ENCODE measurements around the gene GSG1L.

The GSG1L gene

GRCh38 chr16:27759301-27759871 lies 304.1 kb downstream of the GSG1L start:
- 0 out of 2 replicates have a peak, but pooled peaks have one; percentile 10 for TF ChIP-seq USF1 (IDR thresholded peaks at IDR 0.05)
- TF ChIP-seq TEAD4 (IDR thresholded peaks at IDR 0.05) = no peak

- TF ChIP-seq EP300 (IDR thresholded peaks at IDR 0.05; ENCODE audit: borderline replicate concordance) (no peak), REST (IDR thresholded peaks at IDR 0.05; ENCODE audit: low read depth) (no peak), TAF1 (IDR thresholded peaks at IDR 0.05; ENCODE audit: low read depth) (no peak), EGR1 (IDR thresholded peaks at IDR 0.05) (no peak), FOXM1 (IDR thresholded peaks at IDR 0.05; ENCODE audit: borderline replicate concordance, low read depth) (no peak), MAX (IDR thresholded peaks at IDR 0.05) (no peak), CREB1 (IDR thresholded peaks at IDR 0.05; ENCODE audit: low read depth) (no peak), TEAD4 (IDR thresholded peaks at IDR 0.05) (no peak), TCF12 (IDR thresholded peaks at IDR 0.05; ENCODE audit: low read depth) (no peak), RAD21 (IDR thresholded peaks at IDR 0.05; ENCODE audit: low read depth) (no peak), USF1 (IDR thresholded peaks at IDR 0.05) (no peak), ZBTB7A (IDR thresholded peaks at IDR 0.05; ENCODE audit: low read depth) (no peak), CEBPB (IDR thresholded peaks at IDR 0.05) (no peak), YY1 (IDR thresholded peaks at IDR 0.05; ENCODE audit: low read depth) (no peak), NFIC (IDR thresholded peaks at IDR 0.05) (no peak)
These were observed 305.0 kb downstream of the GSG1L start for GRCh38 chr16:27758544-27758943.

- TF ChIP-seq REST (IDR thresholded peaks at IDR 0.05; ENCODE audit: low read depth) (no peak), RAD21 (IDR thresholded peaks at IDR 0.05; ENCODE audit: low read depth) (no peak), MAX (IDR thresholded peaks at IDR 0.05) (no peak), EGR1 (IDR thresholded peaks at IDR 0.05) (no peak), FOXM1 (IDR thresholded peaks at IDR 0.05; ENCODE audit: borderline replicate concordance, low read depth) (no peak), EP300 (IDR thresholded peaks at IDR 0.05; ENCODE audit: borderline replicate concordance) (no peak), TAF1 (IDR thresholded peaks at IDR 0.05; ENCODE audit: low read depth) (no peak), CREB1 (IDR thresholded peaks at IDR 0.05; ENCODE audit: low read depth) (no peak), ZBTB7A (IDR thresholded peaks at IDR 0.05; ENCODE audit: low read depth) (no peak), YY1 (IDR thresholded peaks at IDR 0.05; ENCODE audit: low read depth) (no peak), NFIC (IDR thresholded peaks at IDR 0.05) (no peak), TEAD4 (IDR thresholded peaks at IDR 0.05) (no peak), TCF12 (IDR thresholded peaks at IDR 0.05; ENCODE audit: low read depth) (no peak), USF1 (IDR thresholded peaks at IDR 0.05) (no peak), CEBPB (IDR thresholded peaks at IDR 0.05) (no peak)
These were observed 307.1 kb downstream of the GSG1L start for GRCh38 chr16:27756206-27756970.

GRCh38 chr16:27754788-27755690 lies 308.5 kb downstream of the GSG1L start:
- TF ChIP-seq EGR1 (IDR thresholded peaks at IDR 0.05) (no peak), NFIC (IDR thresholded peaks at IDR 0.05) (no peak), USF1 (IDR thresholded peaks at IDR 0.05) (no peak), TCF12 (IDR thresholded peaks at IDR 0.05; ENCODE audit: low read depth) (no peak), TEAD4 (IDR thresholded peaks at IDR 0.05) (no peak), RAD21 (IDR thresholded peaks at IDR 0.05; ENCODE audit: low read depth) (no peak), ZBTB7A (IDR thresholded peaks at IDR 0.05; ENCODE audit: low read depth) (no peak), TAF1 (IDR thresholded peaks at IDR 0.05; ENCODE audit: low read depth) (no peak), REST (IDR thresholded peaks at IDR 0.05; ENCODE audit: low read depth) (no peak), MAX (IDR thresholded peaks at IDR 0.05) (no peak), FOXM1 (IDR thresholded peaks at IDR 0.05; ENCODE audit: borderline replicate concordance, low read depth) (no peak), EP300 (IDR thresholded peaks at IDR 0.05; ENCODE audit: borderline replicate concordance) (no peak), CREB1 (IDR thresholded peaks at IDR 0.05; ENCODE audit: low read depth) (no peak), YY1 (IDR thresholded peaks at IDR 0.05; ENCODE audit: low read depth) (no peak), CEBPB (IDR thresholded peaks at IDR 0.05) (no peak)
